Colon (tissue), 2 donors: ENCODE data around the gene USH2A.
"Not testable (repeated sequence)": the region's sequence is repeated elsewhere in the genome, so short reads cannot be mapped to it uniquely, and the experiment has no call there.

Experiments
- FAIRE-seq: peaks from 2 replicates; lab custom pipeline; 2012; peaks lifted over from hg19 to GRCh38; lab: Jason Lieb, UNC
- donor health status: control.
- donor health status: control.

USH2A gene

GRCh38 chr1:216193839-216194443 is 229.3 kb downstream of the USH2A start:
- no peak for FAIRE-seq

- no peak for FAIRE-seq
Observed at GRCh38 chr1:216190438-216190837, 232.8 kb downstream of the USH2A start.

GRCh38 chr1:216186816-216187215 is 236.4 kb downstream of the USH2A start:
- FAIRE-seq, result no peak

GRCh38 chr1:216186141-216186540 is 237.1 kb downstream of the USH2A start:
- no peak for FAIRE-seq

GRCh38 chr1:216184126-216184680 is 239.0 kb downstream of the USH2A start:
- no peak for FAIRE-seq

GRCh38 chr1:216183454-216183853 is 239.8 kb downstream of the USH2A start:
- no peak for FAIRE-seq

- FAIRE-seq, result no peak
Observed at GRCh38 chr1:216183007-216183406, 240.2 kb downstream of the USH2A start.

- no peak for FAIRE-seq
Observed at GRCh38 chr1:216181590-216181989, 241.7 kb downstream of the USH2A start.

- no peak for FAIRE-seq
Observed at GRCh38 chr1:216178281-216178680, 245.0 kb downstream of the USH2A start.

GRCh38 chr1:216176970-216177369 is 246.3 kb downstream of the USH2A start:
- FAIRE-seq, result no peak

- FAIRE-seq, result no peak
Observed at GRCh38 chr1:216175714-216176113, 247.5 kb downstream of the USH2A start.

- no peak for FAIRE-seq
Observed at GRCh38 chr1:216173376-216173995, 249.8 kb downstream of the USH2A start.

GRCh38 chr1:216169351-216169750 is 253.9 kb downstream of the USH2A start:
- no peak for FAIRE-seq

GRCh38 chr1:216168546-216168945 is 254.7 kb downstream of the USH2A start:
- no peak for FAIRE-seq

- no peak for FAIRE-seq
Observed at GRCh38 chr1:216154063-216154462, 269.2 kb downstream of the USH2A start.

- FAIRE-seq, result no peak
Observed at GRCh38 chr1:216153130-216153529, 270.1 kb downstream of the USH2A start.

GRCh38 chr1:216145451-216146018 is 277.7 kb downstream of the USH2A start:
- not testable (repeated sequence) for FAIRE-seq

GRCh38 chr1:216144661-216145450 is 278.4 kb downstream of the USH2A start:
- no peak for FAIRE-seq

- FAIRE-seq, result no peak
Observed at GRCh38 chr1:216142921-216143320, 280.3 kb downstream of the USH2A start.

GRCh38 chr1:216140730-216141524 is 282.3 kb downstream of the USH2A start:
- FAIRE-seq, result no peak

- FAIRE-seq, result no peak
Observed at GRCh38 chr1:216124192-216124781, 299.0 kb downstream of the USH2A start.
